Activated T-cell treated with anti-CD3 and anti-CD28 coated beads, Interleukin-2, amount 50 U/mL, for 1 hour (primary cell): Measurements from ENCODE around the gene AHCY.
"Not testable (repeated sequence)": the region's sequence is repeated elsewhere in the genome, so short reads cannot be mapped to it uniquely, and the experiment has no call there.

Experiments
- DNase-seq: peaks from one replicate; pipeline ENCODE4 v3.0.0-alpha.2; 2020

AHCY gene

GRCh38 chr20:34252431-34253086, 50.6 kb downstream of the AHCY start:
- not testable (repeated sequence) for DNase-seq

- DNase-seq: no peak
Observed at GRCh38 chr20:34251619-34252018, 51.5 kb downstream of the AHCY start.

GRCh38 chr20:34250005-34250404, 53.1 kb downstream of the AHCY start:
- DNase-seq: no peak

- no peak for DNase-seq
Observed at GRCh38 chr20:34249291-34249690, 53.9 kb downstream of the AHCY start.

DNA sequence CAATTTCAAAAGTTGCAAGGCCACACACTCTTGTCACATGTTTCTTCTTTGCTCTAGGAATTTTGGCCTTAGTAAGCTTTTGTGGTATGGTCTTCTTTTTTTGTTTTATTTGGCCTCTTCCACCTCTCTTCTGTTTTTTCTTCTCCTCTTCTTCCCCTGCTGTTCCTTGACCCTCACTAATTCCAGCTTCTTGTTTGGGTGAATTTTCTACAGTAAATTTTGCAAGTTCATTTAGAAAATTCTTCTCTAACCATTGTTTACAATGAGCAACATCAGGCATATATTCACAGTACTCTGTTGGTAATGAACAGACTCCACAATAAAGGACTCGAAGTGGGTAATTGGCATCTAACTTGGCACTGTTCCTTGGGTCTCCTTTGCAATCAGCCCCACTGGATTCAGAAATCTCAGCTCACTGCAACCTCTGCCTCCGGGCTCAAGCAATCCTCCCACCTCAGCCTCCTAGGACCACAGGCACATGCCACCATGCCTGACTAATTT, 57.0 kb downstream of the AHCY start:
- no peak for DNase-seq

DNA sequence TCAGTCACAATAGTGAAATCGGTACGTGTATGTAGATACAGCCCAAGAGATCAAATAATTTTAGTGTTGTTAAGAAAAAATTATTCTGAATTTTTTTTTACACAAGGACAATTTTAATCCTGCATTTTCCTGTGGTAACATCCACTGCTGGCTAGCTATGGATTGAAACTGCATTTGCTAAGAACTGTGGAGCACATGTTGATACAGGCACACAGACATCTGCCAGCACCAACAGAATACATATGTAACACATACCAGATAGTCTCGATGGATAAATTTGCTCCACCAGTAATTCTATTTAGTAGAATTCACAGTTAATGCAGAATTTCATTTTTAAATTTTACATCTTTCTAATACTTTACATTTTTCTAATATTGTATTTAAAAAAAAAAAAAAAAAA, 59.8 kb downstream of the AHCY start:
- no peak for DNase-seq

DNA sequence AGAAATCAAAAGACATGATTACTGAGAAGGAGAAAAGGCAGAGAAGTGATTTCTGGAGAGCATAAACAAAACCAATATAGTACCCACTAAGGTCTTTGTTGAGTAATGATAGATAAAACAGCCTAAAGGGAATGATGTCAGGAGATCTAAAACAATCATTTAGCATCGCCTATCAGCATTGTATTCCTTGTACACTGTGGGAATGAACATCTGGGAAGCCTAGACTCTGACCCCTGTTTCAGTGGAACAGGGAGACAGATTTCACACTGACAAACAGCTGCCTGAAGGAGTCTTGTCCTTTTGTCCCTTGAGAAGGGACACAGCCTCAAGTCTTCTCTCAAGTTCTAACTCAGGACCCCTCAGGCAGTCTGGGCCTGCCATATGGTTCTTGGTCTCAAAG, 60.3 kb downstream of the AHCY start:
- no peak for DNase-seq

GRCh38 chr20:34242015-34242414, 61.1 kb downstream of the AHCY start:
- not testable (repeated sequence) for DNase-seq

- DNase-seq: no peak
Observed at GRCh38 chr20:34240693-34241615, 62.2 kb downstream of the AHCY start, which contains the start of gene ASIP. Gene ASIP (plus strand): TSS chr20:34241423. CDS start chr20:34260375, 18,952 bp downstream.

DNA sequence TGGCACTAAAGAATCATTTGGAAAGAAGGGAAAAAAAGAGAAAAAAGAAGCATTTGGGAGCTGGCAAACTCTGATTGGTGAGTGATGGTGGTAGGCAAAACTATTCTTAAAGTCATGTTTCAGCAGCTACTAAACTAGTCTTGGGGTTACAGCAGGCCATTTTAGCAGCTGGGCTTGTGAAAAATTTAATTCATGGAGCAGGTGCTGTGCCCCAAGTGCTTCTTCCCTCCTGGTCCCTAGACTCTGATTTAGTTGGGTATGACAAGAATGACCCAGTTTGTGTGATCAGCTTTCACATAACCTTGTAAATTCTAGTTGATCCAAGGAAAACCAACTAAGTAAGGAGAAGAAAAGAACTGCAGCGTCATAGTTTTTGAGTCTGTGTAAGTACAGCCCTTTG, 63.0 kb downstream of the AHCY start:
- DNase-seq: no peak

GRCh38 chr20:34237942-34238341, 65.2 kb downstream of the AHCY start:
- no peak for DNase-seq

DNA sequence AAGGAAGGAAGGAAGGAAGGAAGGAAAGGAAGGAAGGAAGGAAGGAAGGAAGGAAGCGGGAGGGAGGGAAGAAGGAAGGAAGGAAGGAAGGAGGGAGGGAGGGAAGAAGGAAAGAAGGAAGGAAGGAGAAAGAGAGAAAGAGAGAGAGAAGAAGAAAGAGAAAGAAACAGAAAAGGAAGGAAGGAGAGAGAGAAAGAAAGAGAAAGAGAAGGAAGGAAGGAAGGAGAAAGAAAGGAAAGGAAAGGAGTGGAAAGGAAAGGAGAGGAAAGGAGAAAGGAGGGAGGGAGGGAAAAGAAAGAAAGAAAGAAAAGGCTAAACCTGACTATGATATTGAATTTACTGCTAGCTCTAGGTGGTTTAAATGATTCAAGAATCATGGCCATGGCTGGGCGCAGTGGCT, 67.3 kb downstream of the AHCY start:
- no peak for DNase-seq

GRCh38 chr20:34233687-34234086, 69.5 kb downstream of the AHCY start:
- no peak for DNase-seq

GRCh38 chr20:34232494-34233087, 70.6 kb downstream of the AHCY start:
- no peak for DNase-seq

GRCh38 chr20:34231634-34232033, 71.5 kb downstream of the AHCY start:
- DNase-seq: no peak
